Heart left ventricle (tissue), 16 donors: ENCODE data around the gene SNX12. TPM values are rescaled to one million over a fixed set of nuclear protein-coding genes. Genes with fewer than 3 reads are reported as not detected.

ENCODE experiments used
- ATAC-seq, 4 donors: fragments of 200-7000 bp; cut with Tn5 transposase; one replicate each; pipeline ENCODE4 v1.9.1; 2020 to 2022; ENCODE audit warnings: moderate library complexity in 4 of 4, mild to moderate bottlenecking in 3 of 4, moderate number of reproducible peaks in 1 of 4
- DNase-seq, 5 donors: peaks; one replicate each; pipeline ENCODE4 v3.0.0-alpha.2; 2020
- H3K27ac ChIP-seq, 12 donors: fragments of 200-600 bp; sonication (generic) in 4 of 12; one replicate each; pipeline versions ENCODE4 v1.5.0 to v1.8.0; 2016 to 2022; ENCODE audit warnings: mild to moderate bottlenecking in 2 of 12
- H3K27me3 ChIP-seq, 9 donors: fragments of 200-600 bp; sonication (generic) in 2 of 9; one replicate each; pipeline versions ENCODE4 v1.5.1 to v1.8.0; 2016 to 2022; ENCODE audit warnings: mild to moderate bottlenecking in 3 of 9
- H3K36me3 ChIP-seq, 9 donors: fragments of 200-600 bp; sonication (generic) in 2 of 9; one replicate each; pipeline versions ENCODE4 v1.5.0 to v1.8.0; 2018 to 2022; ENCODE audit warnings: mild to moderate bottlenecking in 2 of 9
- H3K4me1 ChIP-seq, 12 donors: fragments of 200-600 bp; sonication (generic) in 4 of 12; one replicate each; pipeline versions ENCODE4 v1.5.0 to v1.8.0; 2016 to 2022; ENCODE audit warnings: mild to moderate bottlenecking in 3 of 12
- H3K4me3 ChIP-seq, 12 donors: fragments of 200-600 bp; sonication (generic) in 4 of 12; one replicate each; pipeline versions ENCODE4 v1.5.0 to v1.8.0; 2017 to 2022; ENCODE audit warnings: mild to moderate bottlenecking in 9 of 12, moderate library complexity in 4 of 12
- H3K9me3 ChIP-seq, 12 donors: fragments of 200-600 bp; sonication (generic) in 4 of 12; one replicate each; pipeline versions ENCODE4 v1.5.0 to v1.8.0; 2016 to 2022; ENCODE audit warnings: mild to moderate bottlenecking in 1 of 12
- CTCF ChIP-seq, 12 donors: fragments of 200-600 bp; sonication (generic) in 4 of 12; IDR thresholded peaks; one replicate each; pipeline versions ENCODE4 v1.5.0 to v1.8.0; 2018 to 2022; ENCODE audit warnings: antibody characterized with exemption in 12 of 12, mild to moderate bottlenecking in 5 of 12
- POLR2A ChIP-seq, 2 donors: fragments of 450-650 bp; IDR thresholded peaks; one replicate each; pipeline ENCODE4 v1.6.1; 2017; ENCODE audit warnings: antibody characterized with exemption in 2 of 2, mild to moderate bottlenecking in 2 of 2, moderate library complexity in 2 of 2
- WGBS, 4 donors: extraction: QIAGEN DNeasy Blood & Tissue Kit in 2 of 4; methylation state at CpG; one replicate each; pipeline versions ENCODE4 v1.1.5 to v1.1.7; 2013 to 2018; 5-methylcytosine and 5-hydroxymethylcytosine counted together
- intact Hi-C, 10 donors: fragments of 100-400 bp; cut with DNase I; formaldehyde crosslinking; loops; one replicate each; pipeline versions ENCODE4 v1.11.1 to v1.14.2; 2022
- polyA plus RNA-seq, 2 donors: library from polyadenylated mRNA; stranded (reverse); fragments of 200-250 nt; gene quantifications; one replicate each; pipeline ENCODE4 v1.2.3, GENCODE V29; 2013
- total RNA-seq, 9 donors: library from RNA; depleted of rRNA in 2 of 9; stranded (reverse); fragments of >200 nt in 2 of 9; fragmentation: NEBNext Ultra II Directional in 3 of 9; extraction: Animal tissue kit (Norgen Biotek cat#: 25700) in 3 of 9; gene quantifications; one replicate each; pipeline versions ENCODE4 v1.1.0 to v1.2.4, GENCODE V29; 2016 to 2023
- donor health status: ischemic (EF 13 %, LVEDD 7.1; RV severe dilation, severe dysfunction).
- donor health status: healthy with polysubstance abuse.
- donor health status: DM: no; HTN: yes; CAD: no.
- donor health status: DM: no; HTN: no; CAD: no.
- donor health status: ischemic (EF 25% LVEDD 6.9; RV normal size, moderate dysfunction).
- donor health status: ischemic (EF 25% LVEDD 5.7; RV mildly dilated, moderate dysfunction).
- donor health status: healthy.
- donor health status: DM: yes; HTN: yes; CAD: no.
- donor health status: ischemic (EF 35%, LVEDD 5.7; RV mildly dilated, moderate dysfunction).
- donor health status: nonischemic (EF 11% LVEDD 7.7; RV severe dilation, severe dysfunction).
- donor health status: DM: yes; HTN: yes; CAD: no.
- donor health status: PGD.
- donor health status: ischemic (EF 29% LVEDD 5.4; RV normal size, mild dysfunction).
- donor health status: nonischemic (EF 23%, LVEDD 6.1; RV moderate dilation, normal function).

SNX12 gene
- total and polyA plus RNA-seq, 11 donors: 20.8 to 64.5 (median 47.7) TPM

DNA sequence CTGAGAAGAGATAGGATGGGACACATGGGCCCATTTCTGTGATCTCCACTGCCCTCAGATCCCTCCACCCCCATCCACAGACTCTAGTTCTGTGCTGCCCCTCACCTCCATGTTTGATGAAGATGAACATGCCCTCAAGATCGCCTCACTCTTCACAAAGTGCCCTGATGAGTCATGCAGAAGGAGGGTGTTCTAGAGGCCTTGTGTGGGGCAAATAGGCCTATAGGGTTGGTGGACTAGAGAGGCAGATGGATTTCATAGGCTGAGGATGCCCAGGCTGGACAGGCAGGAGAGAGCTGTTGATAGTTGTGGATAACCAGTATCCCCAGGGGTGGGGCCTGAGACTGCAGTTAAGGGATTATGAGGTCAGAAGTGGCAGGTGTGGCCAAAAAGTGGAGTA lies 38.3 kb upstream of the SNX12 start, which contains the start of gene CXorf65:
TSS of gene CXorf65 (minus strand) at position 314 of the 400 bp plus-strand sequence. CDS start at position 130, 184 bp downstream.
- intact Hi-C loops: no loop called here
- Histone ChIP-seq H3K27ac (no peak within 1 kb of the TSS), H3K27me3 (peaks cover 0 to 4% (median 0%) of the 10 kb centered on the region in 9 donors), H3K36me3 (no peaks in the 10 kb centered on the region), H3K9me3 (no peaks in the 10 kb centered on the region), H3K4me1 (peaks cover 0 to 19% (median 0%) of the 10 kb centered on the region in 12 donors), H3K4me3 (no peak within 1 kb of the TSS)
- DNase-seq (no peak), ATAC-seq (no peak)
- TF ChIP-seq CTCF (IDR thresholded peaks at IDR 0.05): no peak
- TF ChIP-seq POLR2A (IDR thresholded peaks at IDR 0.05): no peak
- WGBS, 4 donors: 67 to 100% (median 92%) methylated on average over 1 of the region's 1 CpG

GRCh38 chrX:71105628-71106027 lies 37.5 kb upstream of the SNX12 start:
- no peak for TF ChIP-seq POLR2A (IDR thresholded peaks at IDR 0.05)
- TF ChIP-seq CTCF (IDR thresholded peaks at IDR 0.05): no peak
- Histone ChIP-seq H3K4me3 (no peak overlapping the region), H3K27me3 (peaks cover 0 to 4% (median 0%) of the 10 kb centered on the region in 9 donors), H3K9me3 (no peaks in the 10 kb centered on the region), H3K27ac (no peak overlapping the region), H3K4me1 (peaks cover 0 to 19% (median 0%) of the 10 kb centered on the region in 12 donors), H3K36me3 (no peaks in the 10 kb centered on the region)
- ATAC-seq (no peak), DNase-seq (no peak)
- 82 to 95% (median 88%) methylated on average over 3 of the region's 3 CpGs for WGBS, 4 donors
- intact Hi-C loops: no loop called here

GRCh38 chrX:71103110-71103983 lies 35.2 kb upstream of the SNX12 start:
- DNase-seq: peak in 3 of 5 donors; percentile 8 to 63 (median 28)
- 35 to 41% (median 38%) methylated on average over 8 to 10 of the region's 10 CpGs for WGBS, 4 donors
- peak in 3 of 4 donors; percentile 13 to 52 (median 37) for ATAC-seq
- no peak for TF ChIP-seq POLR2A (IDR thresholded peaks at IDR 0.05)
- no peak for TF ChIP-seq CTCF (IDR thresholded peaks at IDR 0.05)
- H3K36me3 ChIP-seq: no peaks in the 10 kb centered on the region
- peak overlapping the region in 4 of 12 donors; percentile 12 to 26 (median 18) for H3K4me3 ChIP-seq
- intact Hi-C loops: no loop called here
- H3K9me3 ChIP-seq: no peaks in the 10 kb centered on the region
- H3K27me3 ChIP-seq: no peaks in the 10 kb centered on the region
- peaks cover 0 to 19% (median under 1%) of the 10 kb centered on the region in 12 donors for H3K4me1 ChIP-seq
- H3K27ac ChIP-seq: peak overlapping the region in 6 of 12 donors; percentile 13 to 77 (median 32)

DNA sequence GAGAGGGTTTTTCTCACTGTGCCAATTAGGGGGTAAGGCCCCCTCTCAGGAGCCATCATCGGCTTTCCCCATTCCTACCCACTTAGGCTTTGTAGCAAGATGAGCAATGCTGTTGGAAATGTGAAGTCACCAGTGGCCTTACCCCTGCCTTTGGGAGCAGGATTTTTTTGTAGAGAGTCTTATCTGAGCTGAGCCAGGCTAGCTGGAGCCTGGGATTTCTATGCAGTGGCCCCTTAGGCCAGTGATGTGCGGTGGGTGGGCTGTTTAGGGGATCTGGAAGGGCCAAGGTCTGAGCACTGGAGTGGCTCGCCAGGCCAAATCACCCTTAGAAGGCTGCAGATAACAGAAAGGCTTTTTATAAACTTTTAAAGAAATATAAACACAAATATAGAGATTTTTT lies 34.2 kb upstream of the SNX12 start:
- H3K9me3 ChIP-seq: no peaks in the 10 kb centered on the region
- peaks cover 0 to 26% (median 5%) of the 10 kb centered on the region in 12 donors for H3K4me1 ChIP-seq
- peaks cover 0 to 4% (median 0%) of the 10 kb centered on the region in 9 donors for H3K27me3 ChIP-seq
- ATAC-seq (no peak), DNase-seq (no peak)
- TF ChIP-seq POLR2A (IDR thresholded peaks at IDR 0.05) (no peak), CTCF (IDR thresholded peaks at IDR 0.05) (no peak)
- H3K27ac ChIP-seq: no peak overlapping the region
- no peaks in the 10 kb centered on the region for H3K36me3 ChIP-seq
- intact Hi-C loops: no loop called here
- WGBS, 4 donors: 54 to 79% (median 69%) methylated on average over 3 of the region's 3 CpGs
- H3K4me3 ChIP-seq: no peak overlapping the region
